ENCODE data around the gene EIF4G1.

- no peak for TF ChIP-seq EGR1 (IDR thresholded peaks at IDR 0.05; ENCODE audit: low read depth)
- no peak for TF ChIP-seq POLR2A (IDR thresholded peaks at IDR 0.05; ENCODE audit: borderline replicate concordance, extremely low read depth, insufficient read depth, insufficient read length)
- no peak for TF ChIP-seq CEBPB (IDR thresholded peaks at IDR 0.05; ENCODE audit: low read depth)
- no peak for TF ChIP-seq EZH2 (IDR thresholded peaks at IDR 0.05)
- TF ChIP-seq, protein P1, sequence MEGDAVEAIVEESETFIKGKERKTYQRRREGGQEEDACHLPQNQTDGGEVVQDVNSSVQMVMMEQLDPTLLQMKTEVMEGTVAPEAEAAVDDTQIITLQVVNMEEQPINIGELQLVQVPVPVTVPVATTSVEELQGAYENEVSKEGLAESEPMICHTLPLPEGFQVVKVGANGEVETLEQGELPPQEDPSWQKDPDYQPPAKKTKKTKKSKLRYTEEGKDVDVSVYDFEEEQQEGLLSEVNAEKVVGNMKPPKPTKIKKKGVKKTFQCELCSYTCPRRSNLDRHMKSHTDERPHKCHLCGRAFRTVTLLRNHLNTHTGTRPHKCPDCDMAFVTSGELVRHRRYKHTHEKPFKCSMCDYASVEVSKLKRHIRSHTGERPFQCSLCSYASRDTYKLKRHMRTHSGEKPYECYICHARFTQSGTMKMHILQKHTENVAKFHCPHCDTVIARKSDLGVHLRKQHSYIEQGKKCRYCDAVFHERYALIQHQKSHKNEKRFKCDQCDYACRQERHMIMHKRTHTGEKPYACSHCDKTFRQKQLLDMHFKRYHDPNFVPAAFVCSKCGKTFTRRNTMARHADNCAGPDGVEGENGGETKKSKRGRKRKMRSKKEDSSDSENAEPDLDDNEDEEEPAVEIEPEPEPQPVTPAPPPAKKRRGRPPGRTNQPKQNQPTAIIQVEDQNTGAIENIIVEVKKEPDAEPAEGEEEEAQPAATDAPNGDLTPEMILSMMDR (IDR thresholded peaks at IDR 0.05 in 2 of 3, conservative IDR thresholded peaks at IDR 0.05 in 1 of 3; ENCODE audit: borderline replicate concordance in 1 of 3, insufficient read depth in 1 of 3, low read depth in 2 of 3, low read length in 2 of 3), result no peak
Observed at GRCh38 chr3:184347321-184348056, 33.1 kb downstream of the EIF4G1 start.

Measured in HCT116 (cell line).